ENCODE data around the gene TKFC.

TKFC gene

DNA sequence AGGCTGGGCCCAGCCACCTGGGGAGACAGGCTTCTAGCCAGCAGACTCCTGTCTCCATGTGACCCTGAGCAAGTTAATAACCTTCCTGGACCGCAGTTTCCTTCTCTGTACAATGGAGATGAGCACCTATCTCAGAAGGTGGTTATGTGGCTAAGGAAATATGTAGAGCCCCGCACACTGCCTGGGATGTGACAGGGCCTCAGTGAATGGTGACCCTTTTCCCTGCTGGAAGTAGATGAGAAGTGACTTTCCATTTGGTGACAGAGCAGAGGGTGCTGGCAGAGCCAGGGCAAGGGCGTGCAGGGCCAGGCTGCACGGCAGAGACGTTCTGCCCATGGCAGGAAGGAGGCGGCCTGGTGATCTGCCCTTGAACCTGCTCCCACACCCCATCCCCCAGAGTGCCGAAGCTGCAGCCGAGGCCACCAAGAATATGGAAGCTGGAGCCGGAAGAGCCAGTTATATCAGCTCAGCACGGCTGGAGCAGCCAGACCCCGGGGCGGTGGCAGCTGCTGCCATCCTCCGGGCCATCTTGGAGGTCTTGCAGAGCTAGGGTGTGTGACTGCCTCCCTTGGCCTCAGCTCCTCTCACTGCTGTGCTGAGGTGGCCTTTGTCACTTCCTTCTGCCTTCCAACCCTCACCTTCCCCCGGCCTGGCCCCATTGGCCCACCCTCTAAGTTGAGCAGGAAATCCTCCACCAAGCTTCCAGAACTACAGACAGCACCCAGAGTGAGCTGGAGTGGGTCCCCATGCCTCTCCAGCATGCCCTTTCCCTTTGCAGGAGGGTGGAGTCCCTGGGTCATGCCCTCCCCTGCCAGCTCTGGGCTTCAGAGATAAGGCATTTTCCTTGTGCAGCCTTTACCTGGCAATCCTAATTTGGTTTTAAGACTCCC is 13.2 kb downstream of the TKFC start:
- DNase-seq: peak; percentile 67

GRCh38 chr11:61347916-61348461 is 15.0 kb downstream of the TKFC start:
- no peak for DNase-seq

DNA sequence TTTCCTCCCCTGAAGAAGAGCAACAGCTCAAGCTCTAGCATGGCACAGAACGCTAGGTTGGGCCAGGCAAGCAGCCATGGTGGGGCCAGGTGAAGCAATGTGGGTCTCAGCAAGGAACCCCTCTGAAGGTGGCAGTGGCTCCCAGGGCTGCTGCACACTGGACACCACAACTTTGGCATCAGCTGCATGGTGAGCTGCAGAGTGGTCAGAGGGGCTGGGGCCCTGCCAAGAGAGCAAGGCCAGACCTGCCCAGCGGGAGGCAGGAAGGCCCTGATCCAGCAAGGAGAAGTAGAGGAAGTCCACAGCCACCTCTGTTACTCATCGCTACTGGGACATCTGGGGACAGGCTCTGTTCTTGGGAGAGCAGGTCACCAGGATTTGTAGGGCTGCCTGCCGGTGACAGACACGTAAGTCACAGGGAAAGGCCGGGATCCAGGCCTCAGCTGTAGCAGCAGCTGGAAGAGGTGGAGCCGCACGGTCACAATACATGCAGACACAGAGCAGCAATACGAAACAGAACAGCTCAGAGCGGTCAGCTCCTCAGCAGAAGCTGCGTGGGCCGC is 16.2 kb downstream of the TKFC start:
- no peak for DNase-seq

DNA sequence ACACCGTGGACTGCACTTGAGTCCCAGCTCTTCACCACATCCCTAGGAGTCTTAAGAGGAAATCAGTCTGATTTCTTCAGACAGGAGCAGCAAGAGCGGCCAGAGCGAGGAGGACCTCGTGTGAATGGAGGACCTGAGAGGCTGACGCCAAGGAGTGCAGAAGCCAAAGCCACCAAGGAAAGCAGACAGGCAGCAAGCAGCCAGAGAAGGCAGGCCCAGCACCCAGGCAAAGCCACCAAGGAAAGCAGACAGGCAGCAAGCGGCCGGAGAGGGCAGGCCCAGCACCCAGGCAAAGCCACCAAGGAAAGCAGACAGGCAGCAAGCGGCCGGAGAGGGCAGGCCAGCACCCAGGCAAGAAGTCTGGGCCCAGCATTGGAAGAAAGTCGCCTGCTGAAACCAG is 16.9 kb downstream of the TKFC start:
- DNase-seq: no peak

DNA sequence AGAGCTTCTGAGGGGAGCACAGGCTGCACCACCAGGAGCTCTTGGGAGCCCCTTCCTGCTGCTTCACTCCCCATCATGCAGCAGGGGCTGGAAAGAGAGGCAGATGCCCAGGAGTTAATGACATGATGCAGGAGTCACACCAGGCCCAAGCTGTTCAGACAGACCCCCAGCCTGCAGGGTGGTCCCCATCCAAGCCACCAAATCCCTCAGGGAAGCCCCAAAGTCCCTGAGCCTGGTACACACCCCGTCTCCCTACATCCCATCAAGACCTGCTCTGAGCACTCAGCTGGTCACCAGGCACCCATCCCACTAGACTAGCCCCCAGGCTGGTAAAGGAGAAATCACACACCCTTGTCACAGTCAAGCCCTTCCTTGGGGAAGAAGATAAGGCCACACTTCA is 17.3 kb downstream of the TKFC start:
- no peak for DNase-seq

DNA sequence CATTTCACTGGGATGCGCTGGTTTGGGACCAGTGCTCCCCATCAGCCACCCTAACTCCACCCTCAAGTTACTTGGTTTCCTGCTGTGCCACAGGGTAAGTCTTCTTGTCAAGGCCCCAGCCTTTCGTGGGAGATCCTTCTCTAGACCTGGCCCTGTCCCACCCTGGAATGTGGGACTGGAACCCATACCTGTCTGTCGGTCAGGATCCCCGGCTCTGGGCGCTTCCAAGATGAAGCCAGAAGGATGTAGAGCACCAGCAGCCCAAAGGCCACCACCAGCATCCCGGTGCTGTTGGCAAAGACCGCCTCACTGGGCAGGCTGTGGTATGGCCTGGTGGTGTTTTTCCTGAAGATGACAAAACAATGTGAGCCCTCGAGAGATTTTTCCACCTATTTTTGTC is 17.8 kb downstream of the TKFC start:
- no peak for DNase-seq

DNA sequence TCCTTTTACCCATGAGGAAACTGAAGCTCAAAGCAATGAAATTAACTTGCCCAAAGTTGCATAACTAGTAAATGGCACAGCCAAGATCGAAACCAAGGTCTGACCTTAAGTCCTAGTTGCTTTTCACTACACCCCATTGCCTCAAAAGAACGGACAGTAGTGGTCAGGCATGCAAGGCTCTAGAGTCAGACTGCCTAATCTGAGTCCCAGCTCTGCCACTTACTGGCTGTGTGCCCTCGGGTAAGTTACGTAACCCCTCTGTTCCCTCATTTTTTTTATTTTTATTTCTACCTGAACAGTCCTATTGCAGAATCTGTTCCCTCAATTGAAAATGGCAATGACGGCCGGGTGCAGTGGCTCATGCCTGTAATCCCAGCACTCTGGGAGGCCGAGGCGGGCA is 19.0 kb downstream of the TKFC start:
- no peak for DNase-seq

GRCh38 chr11:61353131-61354067 is 20.4 kb downstream of the TKFC start:
- DNase-seq: peak; percentile 30

DNA sequence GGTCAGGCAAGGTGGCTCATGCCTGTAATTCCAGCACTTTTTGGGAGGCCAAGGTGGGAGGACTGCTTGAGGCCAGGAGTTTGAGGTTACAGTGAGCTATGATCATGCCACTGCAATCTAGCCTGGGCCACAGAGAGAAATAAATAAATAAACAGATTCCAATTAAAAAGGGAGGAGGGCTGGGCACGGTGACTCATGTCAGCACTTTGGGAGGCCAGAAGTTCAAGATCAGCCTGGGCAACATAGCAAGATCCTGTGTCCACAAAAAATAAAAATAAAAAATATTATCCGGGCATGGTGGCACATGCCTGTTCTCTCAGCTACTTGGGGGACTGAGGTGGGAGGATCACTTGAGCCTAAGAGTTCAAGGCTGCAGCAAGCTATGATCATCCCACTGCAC is 21.2 kb downstream of the TKFC start:
- no peak for DNase-seq

DNA sequence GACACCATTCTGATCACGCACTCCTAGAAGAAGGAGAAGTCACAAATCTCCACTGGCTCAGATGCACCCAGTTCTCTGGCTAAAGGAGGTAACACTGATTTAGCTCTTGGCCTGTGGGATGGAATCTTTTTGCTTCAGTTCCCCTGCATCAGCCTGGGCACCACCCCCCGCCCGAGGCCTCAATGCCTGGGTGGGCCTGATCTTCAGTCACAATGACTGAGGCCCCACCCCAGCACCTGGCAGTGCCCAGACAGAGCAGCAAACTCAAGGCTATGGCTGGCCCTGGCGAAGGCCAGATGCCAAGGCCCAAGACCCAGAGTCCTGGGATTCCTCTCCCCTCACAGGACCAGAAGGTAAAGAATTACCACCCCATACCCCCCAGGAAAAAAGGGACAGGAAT is 23.7 kb downstream of the TKFC start:
- DNase-seq: no peak

DNA sequence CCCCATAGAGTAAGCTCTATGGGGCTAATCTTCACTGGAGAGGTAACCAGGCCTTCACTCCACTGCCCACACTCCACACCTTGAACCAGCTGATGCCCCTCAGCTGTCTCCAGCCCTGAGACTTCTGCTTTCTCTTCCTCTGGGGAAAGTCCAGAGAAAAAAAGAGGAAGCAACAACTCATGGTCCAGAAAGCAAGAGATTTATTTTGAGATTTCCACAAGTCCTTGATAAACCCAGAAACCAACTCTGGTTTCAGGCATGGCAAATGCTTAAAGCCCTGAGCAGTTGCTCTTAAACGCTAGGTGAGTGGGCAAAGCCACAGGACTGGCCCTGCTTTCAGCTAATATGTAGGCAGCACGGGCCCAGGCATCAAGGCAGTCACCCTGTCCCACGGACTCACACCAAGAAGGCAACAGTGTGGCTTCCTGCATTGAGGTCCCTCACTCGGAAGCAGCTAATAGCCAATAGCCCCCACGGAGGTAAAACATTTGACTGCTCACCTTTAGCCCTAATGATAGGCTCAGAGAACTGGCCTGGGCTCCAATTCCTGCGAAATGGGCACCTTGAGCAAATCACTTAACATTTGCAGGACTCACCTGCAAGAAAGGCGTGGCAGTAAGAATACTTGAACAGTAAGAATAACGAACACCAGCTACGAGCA is 24.3 kb downstream of the TKFC start:
- peak; percentile 73 for DNase-seq

GRCh38 chr11:61357894-61358239 is 24.8 kb downstream of the TKFC start:
- no peak for DNase-seq

- no peak for DNase-seq
Observed at GRCh38 chr11:61358566-61358965, 25.5 kb downstream of the TKFC start.

- peak; percentile 35 for DNase-seq
Observed at GRCh38 chr11:61359516-61359915, 26.5 kb downstream of the TKFC start.

- DNase-seq: no peak
Observed at GRCh38 chr11:61361237-61361740, 28.3 kb downstream of the TKFC start.

- DNase-seq: peak; percentile 98
Observed at GRCh38 chr11:61361741-61362541, 28.9 kb downstream of the TKFC start, which contains the start of the genes CYB561A3 and TMEM138. CYB561A3 (minus strand) TSS chr11:61361882; CDS start chr11:61356713, 5,169 bp downstream. TMEM138 (plus strand) TSS chr11:61362374; CDS start chr11:61364391, 2,017 bp downstream.

DNA sequence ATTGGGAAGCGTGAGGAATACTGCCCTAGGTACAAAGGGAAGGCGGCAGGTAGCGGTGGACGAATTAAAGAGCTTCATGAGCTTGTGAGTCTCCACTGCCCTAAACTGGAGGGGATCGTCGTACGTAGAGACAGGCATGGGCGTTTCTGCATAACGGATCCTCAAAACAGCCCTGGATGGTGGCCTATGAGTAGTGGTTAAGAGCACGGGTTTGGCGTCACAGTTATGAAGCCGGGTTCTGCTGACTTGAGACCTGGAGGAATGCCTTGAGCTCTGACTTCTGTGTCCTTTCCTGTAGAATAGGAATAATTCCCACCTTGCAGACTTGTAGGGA is 29.5 kb downstream of the TKFC start:
- peak; percentile 72 for DNase-seq

DNA sequence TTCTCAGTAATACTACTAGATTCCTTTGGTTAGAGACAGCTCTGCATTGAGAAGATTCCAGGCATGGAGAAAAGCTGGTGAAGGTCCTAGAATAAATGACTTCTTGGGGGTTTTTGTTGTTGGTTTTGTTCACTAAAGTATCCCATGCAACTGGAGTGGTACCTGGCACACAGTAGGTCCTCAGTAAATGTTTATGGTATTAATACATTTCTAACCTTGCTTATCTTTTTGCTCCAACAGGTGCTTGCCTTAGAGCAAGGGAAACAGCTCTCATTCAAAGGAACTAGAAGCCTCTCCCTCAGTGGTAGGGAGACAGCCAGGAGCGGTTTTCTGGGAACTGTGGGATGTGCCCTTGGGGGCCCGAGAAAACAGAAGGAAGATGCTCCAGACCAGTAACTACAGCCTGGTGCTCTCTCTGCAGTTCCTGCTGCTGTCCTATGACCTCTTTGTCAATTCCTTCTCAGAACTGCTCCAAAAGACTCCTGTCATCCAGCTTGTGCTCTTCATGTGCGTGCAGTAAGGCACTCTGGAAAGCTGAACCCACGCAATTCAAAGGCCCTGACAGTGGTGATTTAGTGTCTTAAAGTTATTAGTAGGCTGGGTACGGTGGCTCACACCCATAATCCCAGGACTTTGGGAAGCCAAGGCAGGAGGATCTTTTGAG is 31.1 kb downstream of the TKFC start:
- no peak for DNase-seq

DNA sequence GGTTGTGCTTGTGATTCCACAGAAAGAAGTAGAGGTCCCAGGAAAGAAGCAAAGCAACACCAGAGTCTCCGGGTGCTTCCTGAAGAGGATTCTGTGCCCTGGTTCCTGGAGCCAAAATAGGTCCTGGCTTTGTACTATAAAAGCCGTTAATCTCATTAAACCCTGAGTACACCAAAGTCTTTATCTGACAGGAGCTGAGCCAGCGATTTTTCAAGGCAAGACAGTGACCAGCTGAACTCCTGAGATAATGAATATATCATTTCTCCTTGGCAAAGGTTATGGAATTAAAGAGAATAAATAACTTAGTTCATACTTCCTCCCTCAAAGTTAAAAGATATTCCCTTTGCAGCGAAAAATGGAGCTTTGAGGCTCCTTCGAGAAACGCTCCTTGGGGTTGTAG is 34.4 kb downstream of the TKFC start:
- peak; percentile 69 for DNase-seq

DNA sequence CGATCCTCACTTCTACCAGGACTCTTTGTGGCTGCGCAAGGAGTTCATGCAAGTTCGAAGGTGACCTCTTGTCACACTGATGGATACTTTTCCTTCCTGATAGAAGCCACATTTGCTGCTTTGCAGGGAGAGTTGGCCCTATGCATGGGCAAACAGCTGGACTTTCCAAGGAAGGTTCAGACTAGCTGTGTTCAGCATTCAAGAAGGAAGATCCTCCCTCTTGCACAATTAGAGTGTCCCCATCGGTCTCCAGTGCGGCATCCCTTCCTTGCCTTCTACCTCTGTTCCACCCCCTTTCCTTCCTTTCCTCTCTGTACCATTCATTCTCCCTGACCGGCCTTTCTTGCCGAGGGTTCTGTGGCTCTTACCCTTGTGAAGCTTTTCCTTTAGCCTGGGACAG is 35.6 kb downstream of the TKFC start:
- no peak for DNase-seq
